Fibroblast of skin of right biceps (primary cell): ENCODE data around the gene MTM1.
A peak's percentile ranks its signal among the peaks of the same experiment; 100 is the strongest.

Experiments used
- DNase-seq: peaks from one replicate; pipeline ENCODE4 v3.0.0-alpha.2; 2013

Gene MTM1

DNA sequence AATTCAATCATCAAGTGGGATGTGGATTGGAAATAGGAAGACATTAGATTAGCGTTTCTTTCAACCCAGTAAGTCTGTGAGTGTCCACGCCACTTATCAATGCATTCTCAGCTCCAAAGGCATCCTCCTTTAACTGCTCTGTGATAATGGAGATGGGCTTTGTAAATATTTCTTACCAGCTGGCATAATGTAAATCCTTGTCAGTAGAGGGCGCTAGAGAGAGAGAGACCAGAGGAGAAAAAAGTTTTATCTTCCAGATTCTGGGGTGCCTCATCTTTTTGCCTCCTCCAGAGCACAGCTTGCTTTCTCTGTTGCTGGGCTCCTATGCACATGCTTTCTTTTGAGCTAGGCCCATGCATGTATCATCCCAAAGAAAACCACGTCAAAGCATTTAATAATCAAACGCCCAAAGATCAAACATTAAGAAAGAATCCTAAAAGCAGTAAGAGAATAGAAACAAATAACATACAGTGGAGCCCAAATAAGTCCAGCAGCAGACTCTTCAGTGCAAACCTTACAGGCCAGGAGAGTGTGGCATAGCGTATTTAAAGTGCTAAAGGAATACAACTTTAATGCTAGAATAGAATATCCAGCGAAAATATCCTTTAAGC, 115.2 kb downstream of the MTM1 start:
- peak; percentile 30 for DNase-seq

DNA sequence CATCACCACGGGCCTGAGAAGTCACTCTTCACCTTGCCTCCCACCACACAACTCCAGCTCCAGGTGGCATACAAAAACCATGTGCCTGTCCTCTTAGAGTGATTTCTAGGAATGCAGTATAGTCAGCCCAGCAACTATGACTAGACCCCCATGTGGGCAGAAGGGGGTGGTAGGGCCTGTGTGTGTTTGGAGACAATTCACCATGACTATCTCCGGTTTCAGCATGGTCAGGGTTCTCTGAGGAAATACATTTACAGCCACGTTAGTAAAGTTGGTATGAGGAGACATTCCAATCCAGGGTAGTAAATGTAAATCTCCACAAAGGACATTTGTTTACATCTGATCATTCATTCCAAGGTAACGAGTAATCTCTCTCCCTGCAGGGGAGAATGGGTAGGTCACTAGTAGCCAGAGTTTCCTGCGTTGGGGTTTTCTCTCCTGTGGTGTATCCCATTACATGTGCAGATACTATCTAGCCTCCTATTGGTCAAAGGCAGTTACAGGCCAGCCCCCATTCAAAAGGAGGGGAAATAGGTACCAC, 120.6 kb downstream of the MTM1 start:
- peak; percentile 95 for DNase-seq

DNA sequence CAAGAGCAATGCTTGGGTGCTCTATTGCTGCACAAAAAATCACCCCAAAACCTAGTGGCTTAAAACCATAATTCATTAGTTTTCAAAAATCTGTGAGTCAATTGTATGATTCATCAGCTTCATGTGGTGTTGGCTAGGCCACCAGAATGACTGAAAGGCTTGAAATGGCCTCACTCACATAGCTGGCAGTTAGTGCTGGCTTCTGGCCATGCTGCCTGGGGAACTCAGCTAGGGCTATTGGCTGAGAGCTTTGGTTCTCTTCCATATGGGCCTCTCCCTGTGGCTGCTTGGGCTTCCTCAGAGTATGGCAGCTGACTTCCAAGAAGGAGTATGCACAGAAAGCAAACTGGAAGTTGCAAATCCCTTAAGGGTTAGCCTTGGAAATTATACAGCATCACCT, 121.7 kb downstream of the MTM1 start:
- peak; percentile 95 for DNase-seq

DNA sequence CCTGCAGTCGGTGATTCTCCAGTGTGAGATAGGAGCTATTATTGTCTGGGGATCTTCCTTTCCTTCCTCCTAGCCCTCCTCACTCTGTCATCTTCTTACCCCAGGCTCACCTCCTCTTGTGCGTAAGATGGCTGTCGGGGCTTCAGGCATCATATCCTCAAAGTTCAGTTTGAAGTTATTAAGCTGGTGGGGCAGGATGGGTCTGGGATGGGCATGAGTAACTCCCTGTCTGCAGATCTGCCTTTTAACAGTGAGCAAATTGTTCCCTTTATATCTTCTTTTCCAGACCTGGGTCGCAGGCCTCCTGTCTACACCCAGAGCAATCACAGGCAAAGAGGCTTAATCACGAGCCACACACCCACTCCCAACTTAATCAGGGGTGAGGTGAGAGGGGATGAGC, 123.9 kb downstream of the MTM1 start:
- DNase-seq: no peak

DNA sequence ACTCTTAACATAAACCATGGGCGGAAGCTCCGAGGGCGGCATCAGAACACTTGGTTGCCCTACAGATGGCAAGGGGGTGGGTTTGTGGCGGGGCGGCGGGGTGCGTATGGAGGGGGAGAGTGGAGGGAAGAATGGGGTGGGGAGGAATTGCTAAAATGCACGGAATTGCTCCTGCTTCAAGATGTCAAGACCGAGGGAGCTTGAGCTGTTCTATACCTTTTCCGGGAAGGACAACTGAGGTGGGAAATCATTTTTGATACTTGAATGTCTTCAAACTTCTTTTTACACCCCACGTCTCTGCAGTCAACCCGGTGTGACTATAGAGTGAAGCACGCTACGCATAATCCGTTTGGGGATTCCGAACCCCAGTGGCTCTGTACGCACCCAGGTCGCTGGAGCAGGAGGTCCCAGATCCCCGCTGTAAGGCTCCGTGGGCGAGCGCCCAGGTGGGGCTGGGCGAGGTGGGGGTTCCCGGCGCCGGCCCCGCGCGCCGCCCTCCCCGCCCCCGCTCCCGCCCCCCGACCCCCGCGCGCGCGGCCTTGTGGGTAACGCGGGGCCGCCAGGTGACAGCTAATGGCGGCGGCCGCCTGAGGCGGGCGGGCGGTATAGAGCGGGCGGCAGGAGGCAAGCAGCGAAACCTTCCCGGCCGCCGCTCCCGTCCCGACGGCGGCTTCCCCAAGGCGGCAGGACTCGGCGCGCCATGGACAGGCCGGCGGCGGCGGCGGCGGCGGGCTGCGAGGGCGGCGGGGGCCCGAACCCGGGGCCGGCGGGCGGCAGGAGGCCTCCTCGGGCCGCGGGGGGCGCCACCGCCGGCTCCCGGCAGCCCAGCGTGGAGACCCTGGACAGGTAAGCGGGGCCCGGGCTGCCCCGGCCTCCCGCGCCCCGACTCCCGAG, 124.7 kb downstream of the MTM1 start, which contains the start of gene MTMR1:
MTMR1 (plus strand) TSS at position 566 of the 894 bp plus-strand sequence; CDS start at position 701, 135 bp downstream.
- DNase-seq: peak; percentile 19

DNA sequence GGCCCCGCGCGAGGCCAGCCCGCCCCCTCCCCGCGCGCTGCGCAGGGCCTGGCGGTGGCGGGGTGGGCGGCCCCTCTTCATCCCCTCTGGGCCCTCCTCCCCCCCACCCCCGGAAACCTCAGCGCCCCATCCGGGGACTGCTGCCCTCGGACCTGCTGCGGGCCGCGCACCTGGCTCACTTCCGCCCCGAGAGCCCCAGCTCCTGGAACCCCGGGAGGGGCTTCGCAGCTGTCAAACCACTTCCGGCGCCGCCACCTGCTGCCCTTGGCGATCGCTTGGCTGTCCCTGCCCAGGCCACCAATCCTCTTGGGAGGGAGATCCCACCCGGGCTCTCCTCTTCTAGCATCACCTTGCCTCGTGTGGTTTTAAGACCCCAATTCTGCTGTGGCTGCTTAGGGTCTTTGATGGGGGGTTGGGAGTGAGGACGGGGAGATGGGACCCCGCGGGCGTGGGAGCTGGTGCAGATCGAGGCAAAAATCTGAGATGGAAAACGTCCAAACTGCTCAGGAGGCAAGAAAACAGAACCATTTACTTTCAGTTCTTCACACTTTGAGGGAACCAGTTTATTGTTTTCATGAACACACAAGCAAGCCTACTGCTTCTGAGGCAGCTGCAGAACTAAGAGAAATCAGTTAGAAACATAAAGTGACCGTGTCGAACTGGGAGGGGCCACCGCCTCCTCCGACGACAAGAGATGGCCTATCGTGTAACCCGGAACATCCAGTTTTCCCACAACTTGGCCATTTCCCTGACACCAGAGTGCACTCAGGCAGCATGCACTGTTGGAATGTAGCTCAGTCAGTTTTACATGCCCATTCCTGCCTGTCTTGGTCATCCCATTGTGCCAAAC, 125.5 kb downstream of the MTM1 start:
- peak; percentile 56 for DNase-seq

DNA sequence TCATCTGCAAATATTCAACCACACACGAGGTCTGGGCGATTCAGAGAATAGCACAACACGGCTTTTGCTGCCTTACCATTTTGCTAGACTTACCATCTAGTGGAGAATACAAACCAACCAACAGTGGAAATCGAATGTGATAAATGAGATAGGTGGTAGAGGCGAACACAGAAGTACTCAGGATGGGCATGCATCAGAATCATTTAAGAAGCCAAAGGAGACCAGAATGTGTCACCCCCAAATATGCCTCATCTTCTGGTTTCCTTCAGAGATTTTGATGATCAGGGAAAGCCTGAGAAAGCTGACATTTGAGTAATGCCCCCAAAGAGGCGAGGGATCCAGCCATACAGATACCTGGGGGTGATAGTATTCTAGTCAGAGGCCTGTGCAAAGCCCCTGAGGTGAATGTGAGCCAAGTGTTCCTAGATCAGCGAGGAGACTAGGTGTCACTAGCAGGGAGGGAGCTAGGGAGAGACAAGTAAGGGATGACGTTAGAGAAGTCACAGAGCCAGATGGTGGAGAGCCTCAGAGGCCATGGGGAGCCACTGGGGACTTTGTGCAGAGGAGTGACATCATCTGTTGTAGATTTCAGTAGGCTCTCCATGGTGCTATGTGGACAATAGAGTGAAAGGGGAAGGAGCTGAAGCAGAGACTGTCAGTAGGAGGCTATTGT, 126.5 kb downstream of the MTM1 start:
- no peak for DNase-seq

DNA sequence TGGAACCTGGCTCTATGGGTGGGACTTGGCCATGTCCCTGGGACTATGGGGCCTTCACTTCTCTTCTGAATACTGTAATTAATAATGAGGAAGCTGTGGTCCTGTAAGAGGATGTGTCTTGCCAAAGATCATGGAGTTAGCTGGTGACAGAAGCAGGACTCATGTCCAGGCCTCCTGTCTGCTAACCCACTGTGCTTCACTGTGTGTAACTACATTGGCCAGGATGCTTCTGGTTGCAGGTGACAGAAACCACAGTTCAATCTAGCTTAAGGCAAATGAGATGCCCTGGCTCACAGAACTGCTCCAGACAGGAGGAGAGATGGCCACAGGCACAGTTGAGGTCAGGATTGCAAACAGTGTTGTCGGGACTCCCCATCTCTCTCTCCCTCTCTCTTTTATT, 127.9 kb downstream of the MTM1 start:
- no peak for DNase-seq

DNA sequence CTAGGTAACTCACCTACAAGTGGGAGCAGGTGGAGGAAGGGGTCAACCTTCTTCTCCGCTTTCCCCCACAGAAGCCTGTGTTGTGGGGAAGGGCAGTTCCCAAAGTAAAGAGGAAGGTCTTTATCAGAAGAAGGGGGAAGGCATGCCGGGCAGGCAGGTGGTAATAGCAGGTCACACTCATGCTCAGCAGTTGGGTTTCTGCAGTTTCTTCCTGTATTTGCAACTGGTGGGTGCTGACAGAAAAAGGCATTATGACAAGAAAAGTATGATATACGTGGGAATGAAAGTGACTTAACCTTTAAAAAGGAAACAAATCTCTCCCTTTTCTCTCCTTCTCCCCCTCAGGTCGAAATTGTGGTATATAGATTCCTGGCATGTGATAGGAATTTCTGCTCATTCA, 128.4 kb downstream of the MTM1 start:
- no peak for DNase-seq

DNA sequence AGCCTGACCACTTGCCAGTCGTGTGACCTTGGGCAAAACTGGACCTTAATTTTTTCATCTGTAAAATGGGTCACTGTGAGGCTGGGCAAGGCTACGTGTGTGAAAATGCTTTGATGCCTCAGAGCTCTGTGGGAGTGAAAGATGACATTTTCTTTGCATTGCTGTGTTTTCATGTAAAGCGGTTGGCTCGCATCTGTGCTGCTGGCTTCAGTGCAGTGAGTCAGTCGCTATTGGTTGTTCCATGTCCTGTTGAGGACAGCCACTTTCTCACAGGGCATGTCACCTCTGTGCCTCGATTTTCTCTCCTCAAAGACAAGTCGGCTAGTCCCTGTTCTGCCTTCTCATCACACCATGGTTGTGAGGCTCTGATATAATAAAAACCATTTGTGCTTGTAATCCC, 129.2 kb downstream of the MTM1 start:
- no peak for DNase-seq

DNA sequence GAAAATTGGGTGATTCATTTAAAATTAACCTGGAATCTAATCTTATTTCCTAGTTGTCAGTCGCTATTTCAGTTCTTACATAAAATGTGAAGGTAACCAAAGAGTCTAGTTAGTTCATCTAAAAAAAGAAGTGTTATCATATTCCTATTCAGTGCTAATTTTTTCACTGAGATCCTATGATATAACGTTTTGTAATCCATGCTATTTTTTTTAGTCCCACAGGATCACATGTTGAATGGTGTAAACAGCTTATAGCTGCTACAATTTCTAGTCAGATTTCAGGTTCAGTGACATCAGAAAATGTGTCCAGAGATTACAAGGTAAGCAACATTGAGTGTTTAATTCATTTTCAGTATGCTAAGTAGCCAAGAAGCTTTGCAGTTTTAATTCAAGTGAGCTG, 130.6 kb downstream of the MTM1 start:
- DNase-seq: no peak

DNA sequence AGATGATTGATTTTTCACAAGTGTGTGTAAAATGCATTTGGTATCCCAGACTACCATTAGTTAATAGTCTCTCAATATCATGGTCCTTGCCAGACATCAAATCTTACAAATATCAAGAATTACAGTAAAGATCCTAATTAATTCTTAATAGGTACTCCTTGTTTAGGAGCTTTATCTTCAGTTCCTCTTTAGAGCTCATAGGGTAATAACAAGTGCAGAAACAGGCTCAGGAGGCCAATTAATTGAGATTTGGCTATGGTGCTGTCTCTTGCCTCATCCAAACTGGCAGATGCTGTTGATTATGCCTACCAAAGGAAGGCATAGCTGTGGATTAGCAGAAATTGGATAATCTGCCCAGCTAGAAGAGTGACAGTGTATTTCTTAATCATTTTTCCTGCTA, 131.7 kb downstream of the MTM1 start:
- no peak for DNase-seq

DNA sequence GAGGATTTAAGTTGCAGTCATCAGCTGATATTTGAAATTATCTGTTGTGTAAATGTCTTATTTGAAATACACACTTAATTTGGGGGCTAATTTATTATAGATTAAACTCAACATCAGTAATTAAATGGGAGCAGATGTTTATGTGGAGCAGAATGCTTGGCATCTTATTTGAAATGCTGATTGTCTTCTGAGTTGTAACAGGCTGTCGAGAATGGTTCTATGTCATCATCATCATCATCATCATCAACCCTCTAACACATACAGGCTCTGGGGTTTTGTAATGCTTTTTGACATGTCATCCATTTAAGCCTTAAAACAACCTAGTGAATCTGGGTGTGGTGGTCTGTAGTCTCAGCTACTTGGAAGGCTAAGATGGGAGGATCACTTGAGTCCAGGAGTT, 133.0 kb downstream of the MTM1 start:
- no peak for DNase-seq

DNA sequence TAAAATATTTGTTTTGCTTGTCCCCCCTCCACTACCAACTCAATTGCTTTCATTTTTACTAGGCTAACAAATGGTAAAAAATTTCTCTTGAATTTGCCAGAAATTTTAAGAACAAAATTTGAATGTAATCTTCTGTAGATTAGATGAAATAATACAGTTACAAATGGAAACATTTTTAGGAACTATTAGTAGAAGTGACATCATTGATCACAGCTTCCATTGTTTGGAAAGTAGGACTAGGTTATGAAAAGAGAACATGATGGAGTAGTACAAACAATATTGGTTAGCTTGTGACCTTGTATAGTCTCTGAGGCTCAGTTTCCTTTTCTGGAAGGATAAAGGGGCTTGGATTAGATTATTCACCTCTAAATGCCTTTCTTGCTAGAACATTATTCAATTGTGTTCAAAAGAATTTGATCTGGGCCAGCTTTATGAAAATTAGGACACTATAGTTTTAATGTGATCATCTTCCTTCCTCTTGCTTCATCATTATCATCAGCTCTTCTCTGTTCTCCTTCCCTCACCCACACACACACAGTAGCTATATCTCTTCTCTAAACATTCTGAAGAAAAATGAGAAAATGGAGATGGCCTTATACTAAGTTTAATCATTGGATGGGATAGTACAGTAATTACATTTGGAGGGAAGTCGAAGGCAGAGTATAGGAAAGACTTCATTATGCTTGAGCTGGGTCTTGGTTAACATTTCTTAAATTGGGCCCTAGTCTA, 134.7 kb downstream of the MTM1 start:
- DNase-seq: no peak

DNA sequence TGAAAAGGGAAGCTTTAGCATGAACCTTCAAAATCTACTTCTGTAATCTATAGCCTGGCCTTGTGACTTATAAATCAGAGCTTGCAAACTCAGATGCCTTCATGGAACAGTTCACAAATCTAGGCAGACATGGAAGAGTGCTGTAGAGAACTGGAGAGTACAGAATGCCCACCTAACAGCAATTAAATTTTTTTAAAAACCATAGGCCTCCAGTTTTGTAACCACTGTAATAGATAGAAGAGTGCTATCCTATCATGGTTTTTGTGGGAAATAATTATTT, 135.2 kb downstream of the MTM1 start:
- DNase-seq: no peak

DNA sequence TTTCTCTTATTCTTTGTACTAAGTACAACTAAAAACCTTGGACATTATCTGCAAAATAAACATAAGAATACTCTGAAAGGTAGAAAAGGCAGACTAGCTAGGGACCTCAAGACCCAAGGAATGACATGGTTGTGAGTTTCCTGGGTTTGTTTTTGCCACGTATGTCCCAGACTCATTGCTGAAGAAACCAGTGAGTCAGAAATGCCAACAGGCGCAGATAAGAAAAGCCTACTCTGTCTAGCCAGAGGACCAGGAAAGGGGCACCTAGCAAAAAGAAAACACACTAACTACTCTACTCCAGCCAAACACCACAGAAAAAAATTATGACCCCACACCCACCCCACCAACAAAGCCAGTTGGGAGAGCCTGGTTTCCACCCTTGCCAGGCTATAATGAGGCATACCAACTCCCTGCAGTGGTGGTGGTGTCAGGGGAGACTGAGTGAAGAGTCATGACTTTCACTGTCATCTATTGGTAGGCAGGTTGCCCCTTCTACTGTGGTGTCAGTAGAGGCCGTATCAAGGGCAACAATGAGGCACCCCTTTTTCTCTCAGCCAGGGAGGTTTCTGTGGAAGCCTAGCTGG, 135.7 kb downstream of the MTM1 start:
- no peak for DNase-seq

DNA sequence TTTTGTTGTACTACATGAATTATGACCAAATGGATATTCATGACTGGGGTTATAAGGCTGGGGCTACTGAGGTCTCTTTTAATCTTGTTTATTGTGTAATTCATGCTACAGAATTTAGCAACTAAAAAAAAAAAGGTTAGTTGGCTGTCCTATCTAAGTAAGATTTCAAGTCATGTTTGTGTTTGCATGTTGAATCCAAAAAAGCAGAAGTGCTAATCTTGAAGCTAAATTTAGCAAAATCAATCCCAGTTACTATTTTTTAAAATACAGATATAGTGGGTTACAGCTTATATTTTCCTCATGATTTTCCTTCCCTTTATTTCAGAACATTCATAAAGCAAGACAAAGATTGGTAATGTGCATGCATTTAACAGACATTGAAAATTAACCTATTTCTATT, 144.2 kb downstream of the MTM1 start:
- DNase-seq: no peak

DNA sequence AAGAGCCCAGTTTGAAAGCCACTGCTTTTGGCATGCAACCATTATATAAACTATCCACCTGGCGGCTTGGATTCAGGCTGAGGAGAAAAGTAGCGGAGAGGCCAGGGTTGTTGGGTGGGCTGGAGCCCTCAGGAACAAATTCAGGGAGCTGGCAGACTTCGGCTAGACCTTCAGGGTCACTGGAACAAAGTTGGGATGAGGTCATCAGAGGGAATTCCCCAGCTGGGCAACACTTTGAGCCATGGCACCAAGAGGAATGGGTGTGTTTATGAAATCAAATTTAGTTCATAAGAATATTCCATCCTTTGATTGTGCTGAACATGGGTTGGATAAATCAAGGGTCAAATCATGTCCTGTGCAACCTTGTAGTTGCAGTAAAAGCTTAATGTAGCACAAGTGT, 146.8 kb downstream of the MTM1 start:
- no peak for DNase-seq

DNA sequence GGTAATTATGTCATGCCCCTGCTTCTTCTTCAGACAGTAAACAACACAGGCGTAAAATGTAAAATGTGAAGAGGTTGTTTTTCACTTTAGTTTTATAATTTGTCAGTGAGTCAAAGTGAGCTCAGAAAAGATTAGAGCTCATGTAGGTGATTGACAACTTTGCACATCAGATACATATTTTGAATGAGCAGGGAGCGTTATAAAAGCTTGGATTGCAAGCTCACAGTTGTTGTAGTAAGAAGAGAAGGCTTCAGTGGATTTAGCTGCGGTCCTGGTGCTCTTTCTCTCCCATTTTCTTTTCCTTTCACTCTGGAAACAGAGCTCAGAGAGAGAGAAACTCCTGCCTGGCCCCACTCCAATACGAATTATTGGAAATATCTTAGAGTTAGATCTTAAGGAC, 151.2 kb downstream of the MTM1 start:
- DNase-seq: no peak
